GM21367 (cell line): ENCODE results near the gene CTDSPL.
"Not testable (repeated sequence)": the region's sequence is repeated elsewhere in the genome, so short reads cannot be mapped to it uniquely, and the experiment has no call there.

Experiments used
- ATAC-seq: cut with Tn5 transposase; IDR thresholded peaks from one replicate; pipeline ENCODE4 v1.9.1; 2021; ENCODE audit not compliant: unreplicated experiment

CTDSPL gene

DNA sequence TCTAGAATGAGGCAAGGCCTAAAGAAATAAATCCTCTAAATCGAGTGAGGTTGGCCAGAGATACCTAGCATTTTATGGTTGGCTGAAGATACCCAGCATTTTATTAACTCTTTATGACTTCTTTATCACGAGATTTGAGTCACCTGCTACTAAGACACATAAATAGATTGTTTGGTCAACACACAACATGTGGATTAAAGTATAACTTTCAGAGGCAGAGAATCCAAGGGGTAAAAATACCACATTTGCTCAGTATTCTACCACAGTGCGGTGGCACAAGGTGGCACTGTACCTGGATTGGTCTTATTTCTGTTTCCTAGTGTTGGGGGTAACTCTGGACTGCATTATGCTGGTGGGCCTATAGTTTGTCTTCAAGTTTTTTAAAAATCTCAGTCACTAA lies 102.0 kb downstream of the CTDSPL start:
- no peak for ATAC-seq

DNA sequence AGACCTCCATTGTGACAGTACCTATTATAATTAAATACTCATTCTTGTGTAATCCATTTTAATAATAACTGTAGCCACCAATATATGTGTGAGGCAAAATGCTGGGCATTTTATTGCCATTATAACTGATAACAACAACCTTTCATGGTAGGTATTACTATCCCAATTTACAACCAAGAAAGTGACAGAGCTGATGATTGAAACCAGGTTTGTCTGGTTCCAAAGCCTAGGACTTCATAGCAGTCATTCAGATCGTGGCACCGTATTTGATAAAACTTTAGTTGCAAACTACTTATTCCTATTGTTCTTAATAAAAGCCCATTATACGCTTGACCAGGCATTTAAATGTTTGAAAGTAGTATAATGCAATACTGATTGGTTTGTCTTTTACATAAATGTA lies 102.5 kb downstream of the CTDSPL start:
- ATAC-seq = no peak

- ATAC-seq = no peak
Observed at GRCh38 chr3:37964716-37965115, 103.0 kb downstream of the CTDSPL start.

GRCh38 chr3:37967260-37967881 lies 105.7 kb downstream of the CTDSPL start:
- peak; percentile 64 for ATAC-seq

GRCh38 chr3:37968199-37968598 lies 106.5 kb downstream of the CTDSPL start:
- no peak for ATAC-seq

DNA sequence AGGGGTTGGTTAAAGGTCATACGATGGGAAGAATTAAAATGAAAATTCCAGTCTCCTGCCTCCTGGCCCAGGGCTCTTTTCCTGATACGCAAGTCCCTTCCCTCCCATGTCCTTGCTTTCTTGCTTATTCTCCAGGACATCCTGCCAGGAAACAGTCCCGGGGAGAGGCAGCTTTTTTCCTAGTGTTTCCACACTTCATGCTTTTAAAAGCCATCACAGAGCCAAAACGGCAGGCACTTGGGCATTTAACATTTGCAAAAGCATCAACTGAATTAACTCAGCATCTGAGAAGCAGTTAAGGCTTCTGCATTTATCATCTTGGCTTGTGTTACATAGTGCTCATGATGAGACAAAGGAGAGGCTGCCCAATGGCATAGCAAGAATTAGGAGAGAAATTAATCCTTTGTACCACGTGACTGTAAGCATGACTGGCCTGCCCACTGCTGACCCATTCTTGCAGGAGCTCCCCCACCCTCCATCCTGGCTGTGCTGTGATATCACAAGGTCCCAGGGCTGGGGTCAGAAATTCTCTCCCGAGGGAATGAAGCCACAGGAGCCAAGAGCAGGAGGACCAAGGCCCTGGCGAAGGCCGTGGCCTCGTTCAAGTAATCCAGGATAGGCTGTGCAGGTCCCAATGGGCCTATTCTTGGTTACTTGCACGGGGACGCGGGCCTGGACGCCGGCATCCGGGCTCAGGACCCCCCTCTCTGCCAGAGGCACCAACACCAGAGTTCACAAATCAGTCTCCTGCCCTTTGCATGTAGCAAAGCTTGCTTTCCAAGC lies 107.3 kb downstream of the CTDSPL start:
- ATAC-seq = no peak

DNA sequence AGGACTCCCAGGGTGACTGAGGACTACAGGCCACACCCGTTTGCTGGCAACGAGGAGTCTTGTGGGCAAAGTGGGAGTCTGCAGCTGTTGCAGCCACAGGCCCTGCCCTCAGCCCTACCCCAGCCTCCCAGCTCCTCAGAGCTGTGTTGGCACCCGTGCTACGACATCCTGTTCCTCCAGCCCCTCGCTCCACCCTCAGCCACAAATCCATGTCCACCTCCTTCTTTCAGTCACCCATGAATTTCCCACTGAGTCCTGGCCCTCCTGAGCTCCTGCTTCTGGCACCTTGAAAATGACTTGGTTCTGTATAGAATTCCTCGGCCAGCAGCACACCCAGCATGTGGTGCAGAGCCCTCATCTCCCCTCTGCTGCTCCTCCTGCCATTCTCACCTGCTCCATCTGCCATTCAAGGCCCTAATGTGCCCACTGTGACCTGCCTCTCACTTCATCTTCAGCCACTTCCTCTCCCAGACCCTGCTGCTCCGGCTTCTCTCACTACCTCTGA lies 108.0 kb downstream of the CTDSPL start:
- no peak for ATAC-seq

DNA sequence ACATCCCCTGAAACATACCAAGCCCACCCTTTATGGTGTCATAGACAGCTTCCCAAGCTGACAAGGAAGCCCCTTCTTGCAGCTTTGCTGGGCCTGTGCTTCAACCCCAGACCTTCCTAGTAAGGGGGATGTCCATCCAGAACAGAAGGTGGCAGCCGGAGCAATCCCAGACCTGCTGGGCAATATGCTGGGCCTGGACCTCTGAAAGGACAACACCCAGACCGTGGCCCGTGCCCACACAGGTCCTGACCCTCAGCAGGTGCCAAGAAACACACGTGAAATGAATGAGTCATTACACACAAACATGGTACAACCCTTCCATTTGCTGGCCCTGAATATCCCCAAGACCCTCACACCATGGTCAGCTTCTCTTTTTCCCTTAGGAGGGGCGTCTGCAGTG lies 109.1 kb downstream of the CTDSPL start:
- ATAC-seq = no peak

DNA sequence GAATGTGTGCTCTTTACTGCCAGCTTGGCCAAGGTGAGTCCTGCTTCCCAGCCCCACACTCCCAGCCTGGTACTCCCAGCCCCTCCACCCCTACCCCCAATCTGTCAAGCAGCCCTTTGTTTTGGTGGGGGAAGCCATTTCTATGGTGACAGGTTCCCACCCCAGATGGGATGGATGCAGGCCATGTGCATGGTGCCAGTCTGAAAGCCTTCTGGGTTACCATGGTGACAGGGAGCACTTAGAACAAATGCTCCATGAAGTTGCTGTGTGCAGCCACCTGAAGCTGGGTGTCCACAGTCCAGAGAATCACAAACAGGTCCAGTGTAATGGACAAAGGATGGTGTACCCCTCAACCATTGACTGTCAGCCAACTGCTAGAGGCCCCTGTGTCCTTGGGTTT lies 109.8 kb downstream of the CTDSPL start:
- no peak for ATAC-seq

DNA sequence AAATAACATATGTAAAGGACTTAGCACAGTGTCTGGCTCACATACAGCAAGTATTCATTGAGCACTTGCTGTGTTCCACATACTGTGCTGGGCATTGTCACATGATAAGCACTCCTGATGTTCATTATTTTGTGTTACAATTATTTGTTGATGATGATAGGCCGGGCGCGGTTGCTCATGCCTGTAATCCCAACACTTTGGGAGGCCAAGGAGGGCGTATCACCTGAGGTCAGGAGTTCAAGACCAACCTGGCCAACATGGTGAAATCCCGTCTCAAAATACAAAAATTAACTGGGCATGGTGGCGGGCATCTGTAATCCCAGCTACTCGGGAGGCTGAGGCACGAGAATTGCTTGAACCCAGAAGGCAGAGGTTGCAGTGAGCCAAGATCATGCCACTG lies 110.4 kb downstream of the CTDSPL start:
- not testable (repeated sequence) for ATAC-seq

DNA sequence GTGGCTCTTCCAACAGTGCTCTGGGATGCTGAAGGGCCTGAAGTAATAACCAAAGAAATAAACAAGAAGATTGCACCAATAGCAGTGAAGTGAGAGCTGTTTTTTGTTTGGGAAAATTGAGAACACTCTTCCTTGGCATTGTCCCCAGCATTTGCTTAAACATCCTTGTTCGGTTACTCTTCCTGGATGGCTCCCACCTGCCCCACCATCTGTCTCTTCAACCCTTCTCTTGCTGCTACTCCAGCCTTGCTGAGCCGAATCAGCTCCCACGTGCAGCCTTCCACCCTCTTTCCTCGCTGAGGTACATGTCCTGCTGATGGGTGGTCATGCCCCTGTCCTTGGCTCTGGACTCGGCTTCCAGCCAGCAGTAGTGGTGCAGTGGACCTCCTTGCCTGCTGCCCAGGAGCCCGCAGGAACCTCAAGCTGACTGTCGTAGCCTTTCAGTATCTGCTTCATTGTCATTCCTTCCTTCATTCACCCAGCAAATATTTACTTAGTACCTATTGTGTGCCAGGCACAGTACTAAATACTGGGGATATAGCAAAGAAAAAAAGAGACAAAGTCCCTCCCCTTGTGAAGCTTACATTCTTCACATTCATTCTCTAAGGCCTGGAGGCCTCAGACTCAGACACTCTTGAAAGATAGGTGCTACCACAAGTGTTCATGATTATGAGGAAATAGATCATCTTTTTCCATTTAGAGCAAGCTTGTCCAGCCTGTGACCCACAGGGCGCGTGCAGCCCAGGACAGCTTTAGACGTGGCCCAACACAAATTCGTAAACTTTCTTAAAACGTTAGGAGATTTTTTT lies 111.8 kb downstream of the CTDSPL start:
- no peak for ATAC-seq

DNA sequence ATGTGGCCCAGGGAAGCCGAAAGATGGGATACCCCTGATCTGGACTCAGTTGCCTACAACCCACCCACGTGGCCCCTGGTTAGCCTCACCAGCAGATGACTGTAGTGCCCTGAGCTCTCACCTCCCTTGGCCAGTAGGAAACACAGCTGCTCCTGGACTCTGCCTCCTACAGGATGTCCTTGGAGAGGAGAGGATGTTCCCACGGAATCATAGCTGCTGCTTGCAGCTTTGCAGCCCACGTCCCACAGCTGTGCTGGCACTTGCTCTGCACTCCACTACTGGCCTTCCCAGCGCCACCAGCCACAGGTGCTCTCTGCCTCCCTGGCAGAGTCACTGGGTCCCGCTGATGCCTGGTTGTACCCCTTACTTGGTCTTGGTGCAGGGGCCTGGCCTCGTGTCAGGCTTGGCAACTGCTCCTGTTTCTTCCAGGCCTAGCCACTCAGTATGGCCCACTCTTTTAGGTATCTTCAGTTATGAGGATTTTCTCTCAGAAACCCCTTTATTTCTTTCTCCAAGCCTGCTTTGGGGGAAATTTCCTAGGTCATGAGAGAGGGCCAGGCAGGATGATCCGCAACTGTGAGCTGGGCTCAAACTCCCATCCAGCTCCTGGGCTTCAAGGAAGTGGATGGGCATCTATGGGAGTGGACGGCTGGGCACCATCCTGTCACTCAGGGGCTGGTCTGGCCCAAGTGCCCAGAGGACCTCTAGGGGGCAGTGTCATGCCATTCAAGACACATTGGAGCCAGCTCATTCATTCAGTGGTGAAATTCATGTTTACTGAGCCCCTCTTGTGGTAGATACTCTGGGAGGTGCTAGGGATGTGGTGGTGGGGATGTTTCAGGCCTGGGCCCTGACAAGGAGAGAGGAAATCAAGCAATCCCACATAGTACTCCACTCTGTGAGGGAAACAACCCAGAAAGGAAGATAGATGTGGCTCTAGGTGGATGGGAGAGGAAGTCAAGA lies 112.7 kb downstream of the CTDSPL start:
- peak; percentile 85 for ATAC-seq

GRCh38 chr3:37979541-37980461 lies 118.1 kb downstream of the CTDSPL start:
- ATAC-seq = no peak

GRCh38 chr3:37980462-37981347 lies 119.0 kb downstream of the CTDSPL start:
- no peak for ATAC-seq

DNA sequence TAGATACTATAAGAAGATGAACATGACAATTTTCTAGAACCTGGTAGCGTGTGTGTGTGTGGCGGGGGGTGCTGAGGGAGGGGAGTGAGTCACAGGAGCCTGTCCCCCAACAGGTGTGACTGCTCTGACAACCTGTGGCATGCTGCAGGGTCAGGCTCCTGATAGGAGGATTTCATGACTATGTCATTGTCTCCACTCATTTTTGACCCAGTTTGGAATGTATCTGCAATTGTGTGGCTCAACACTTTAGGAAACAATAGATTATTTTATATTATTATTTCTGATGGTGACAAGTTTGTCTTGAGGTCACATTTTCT lies 119.6 kb downstream of the CTDSPL start:
- ATAC-seq = no peak

DNA sequence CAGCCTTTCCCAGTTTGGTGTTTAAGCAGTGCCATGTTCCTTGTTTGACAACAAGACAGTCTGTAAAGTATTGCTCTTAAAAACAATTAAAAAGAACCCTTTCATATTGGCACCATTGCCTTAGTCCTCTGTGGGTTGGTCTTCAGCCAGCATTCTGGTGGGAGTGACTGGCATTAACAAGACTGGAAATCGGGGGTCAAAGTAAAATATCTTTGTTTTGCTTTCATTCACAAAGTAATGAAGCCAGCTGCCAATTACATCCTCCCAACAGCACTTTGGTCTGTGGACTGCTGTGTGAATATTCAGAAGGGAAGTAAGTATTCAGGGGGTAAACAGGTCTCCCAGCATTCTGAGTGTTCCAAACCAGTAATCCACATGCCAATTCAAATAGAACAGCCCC lies 120.7 kb downstream of the CTDSPL start:
- no peak for ATAC-seq

GRCh38 chr3:37984051-37984450 lies 122.4 kb downstream of the CTDSPL start:
- no peak for ATAC-seq

DNA sequence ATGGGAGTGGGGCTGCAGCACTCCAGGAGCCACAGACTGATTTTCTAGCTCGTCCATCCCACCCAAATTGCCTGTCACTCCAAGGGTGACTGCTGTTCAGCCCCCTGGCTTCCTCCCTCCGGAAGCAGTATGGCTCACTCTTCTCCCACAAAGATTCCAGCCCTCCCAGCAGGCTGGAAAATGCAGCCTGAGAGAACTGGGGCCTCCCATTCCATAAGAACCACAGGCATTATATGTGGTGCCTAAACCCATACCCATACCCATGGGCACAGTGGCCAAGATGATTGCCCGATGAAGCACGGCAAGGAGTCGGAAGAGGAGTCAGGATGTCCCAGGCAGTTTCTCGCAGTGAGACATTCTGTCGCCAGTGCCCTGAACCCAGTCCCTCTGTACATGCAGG lies 122.9 kb downstream of the CTDSPL start:
- ATAC-seq = no peak
